Vagina (tissue), 2 donors: ENCODE data around the gene ARHGAP10.

Experiments used
- POLR2AphosphoS5 ChIP-seq, 2 donors: sonication (generic); formaldehyde crosslinking; IDR thresholded peaks; one replicate each; pipeline ENCODE4 v1.9.0; 2017; ENCODE audit warnings: antibody characterized with exemption in 2 of 2, mild to moderate bottlenecking in 2 of 2, low read depth in 1 of 2; ENCODE audit not compliant: insufficient read depth in 1 of 2
- TF ChIP-seq, protein P1 (sequence below), 3 experiments: fragments of 450-650 bp in 2 of 3; fragments of 200-600 bp in 1 of 3; sonication (generic) in 1 of 3; IDR thresholded peaks; one replicate each; pipeline ENCODE4 v1.5.1; 2017 to 2019; ENCODE audit warnings: antibody characterized with exemption in 3 of 3, mild to moderate bottlenecking in 2 of 3, moderate library complexity in 2 of 3

DNA sequence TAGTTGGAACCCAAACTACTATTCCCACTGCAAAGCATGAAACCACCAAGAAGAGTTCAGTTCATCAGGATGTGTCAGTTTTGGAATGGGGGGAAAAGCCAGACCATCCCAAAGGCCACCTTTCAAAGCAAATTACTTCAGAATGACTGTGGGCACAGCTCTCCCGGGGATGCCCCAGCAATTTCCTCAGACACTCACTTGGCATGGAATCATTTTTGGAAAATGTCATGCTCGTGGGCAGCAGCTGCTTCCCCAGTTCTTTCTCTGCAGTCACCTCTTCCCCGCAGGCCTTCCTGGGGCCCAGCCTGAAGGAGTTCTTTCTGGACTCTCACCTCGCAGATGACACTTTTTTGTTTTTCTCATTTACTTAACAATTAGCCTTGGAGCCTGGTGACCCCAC lies 360.0 kb downstream of the ARHGAP10 start:
- TF ChIP-seq, protein P1, sequence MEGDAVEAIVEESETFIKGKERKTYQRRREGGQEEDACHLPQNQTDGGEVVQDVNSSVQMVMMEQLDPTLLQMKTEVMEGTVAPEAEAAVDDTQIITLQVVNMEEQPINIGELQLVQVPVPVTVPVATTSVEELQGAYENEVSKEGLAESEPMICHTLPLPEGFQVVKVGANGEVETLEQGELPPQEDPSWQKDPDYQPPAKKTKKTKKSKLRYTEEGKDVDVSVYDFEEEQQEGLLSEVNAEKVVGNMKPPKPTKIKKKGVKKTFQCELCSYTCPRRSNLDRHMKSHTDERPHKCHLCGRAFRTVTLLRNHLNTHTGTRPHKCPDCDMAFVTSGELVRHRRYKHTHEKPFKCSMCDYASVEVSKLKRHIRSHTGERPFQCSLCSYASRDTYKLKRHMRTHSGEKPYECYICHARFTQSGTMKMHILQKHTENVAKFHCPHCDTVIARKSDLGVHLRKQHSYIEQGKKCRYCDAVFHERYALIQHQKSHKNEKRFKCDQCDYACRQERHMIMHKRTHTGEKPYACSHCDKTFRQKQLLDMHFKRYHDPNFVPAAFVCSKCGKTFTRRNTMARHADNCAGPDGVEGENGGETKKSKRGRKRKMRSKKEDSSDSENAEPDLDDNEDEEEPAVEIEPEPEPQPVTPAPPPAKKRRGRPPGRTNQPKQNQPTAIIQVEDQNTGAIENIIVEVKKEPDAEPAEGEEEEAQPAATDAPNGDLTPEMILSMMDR (IDR thresholded peaks at IDR 0.05), result no peak
- TF ChIP-seq POLR2AphosphoS5 (IDR thresholded peaks at IDR 0.05; ENCODE audit: insufficient read depth in 1 of 2, low read depth in 1 of 2), result no peak
